ENCODE results near the gene DUSP21.
"Not testable (repeated sequence)": the region's sequence is repeated elsewhere in the genome, so short reads cannot be mapped to it uniquely, and the experiment has no call there.

Gene DUSP21

DNA sequence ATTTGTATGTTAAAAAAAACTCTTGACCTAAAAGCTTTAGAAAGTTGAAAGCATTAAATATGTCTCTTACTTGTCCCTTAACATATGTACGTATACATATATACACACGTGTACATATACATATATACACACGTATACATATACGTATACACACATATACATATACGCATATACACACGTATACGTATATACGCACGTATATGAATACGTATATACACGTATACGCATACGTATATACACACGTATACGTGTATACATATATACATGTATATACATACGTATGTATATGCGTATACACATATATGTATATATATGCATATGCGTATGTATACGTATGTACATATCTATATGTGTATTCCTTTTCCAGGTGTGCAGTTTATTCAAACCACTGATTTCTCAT lies 32.9 kb downstream of the DUSP21 start:
- DNase-seq, result no peak

DNA sequence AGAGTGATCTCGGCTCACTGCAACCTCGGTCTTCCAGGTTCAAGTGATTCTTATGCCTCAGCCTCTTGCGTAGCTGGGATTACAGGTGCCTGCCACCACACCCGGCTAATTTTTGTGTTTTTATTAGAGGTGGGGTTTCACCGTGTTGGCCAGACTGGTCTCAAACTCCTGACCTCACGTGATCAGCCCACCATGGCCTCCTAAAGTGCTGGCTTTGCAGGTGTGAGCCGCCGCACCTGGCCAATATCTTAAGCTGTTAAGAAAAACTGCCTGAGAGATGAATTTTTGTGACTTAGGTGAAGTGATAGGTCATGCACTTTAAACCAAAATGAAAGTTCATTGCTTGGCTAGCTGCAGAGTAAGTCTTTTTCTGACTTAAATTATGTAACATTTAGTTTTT lies 35.0 kb downstream of the DUSP21 start:
- no peak for DNase-seq

DNA sequence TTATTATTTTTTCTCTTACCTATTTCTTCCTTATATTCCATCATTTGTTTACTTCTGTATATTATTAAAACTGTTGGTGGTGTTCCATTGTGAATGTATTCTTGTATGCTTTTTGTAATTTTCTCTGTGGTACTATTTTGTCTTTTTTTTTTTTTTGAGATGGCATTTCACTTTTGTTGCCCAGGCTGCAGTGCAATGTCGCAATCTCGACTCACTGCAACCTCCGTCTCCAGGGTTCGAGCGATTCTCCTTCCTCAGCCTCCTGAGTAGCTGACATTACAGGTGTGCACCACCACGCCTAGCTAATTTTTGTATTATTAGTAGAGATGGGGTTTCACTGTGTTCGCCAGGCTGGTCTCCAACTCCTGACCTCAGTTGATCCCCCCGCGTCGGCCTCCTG lies 37.7 kb downstream of the DUSP21 start:
- no peak for DNase-seq

DNA sequence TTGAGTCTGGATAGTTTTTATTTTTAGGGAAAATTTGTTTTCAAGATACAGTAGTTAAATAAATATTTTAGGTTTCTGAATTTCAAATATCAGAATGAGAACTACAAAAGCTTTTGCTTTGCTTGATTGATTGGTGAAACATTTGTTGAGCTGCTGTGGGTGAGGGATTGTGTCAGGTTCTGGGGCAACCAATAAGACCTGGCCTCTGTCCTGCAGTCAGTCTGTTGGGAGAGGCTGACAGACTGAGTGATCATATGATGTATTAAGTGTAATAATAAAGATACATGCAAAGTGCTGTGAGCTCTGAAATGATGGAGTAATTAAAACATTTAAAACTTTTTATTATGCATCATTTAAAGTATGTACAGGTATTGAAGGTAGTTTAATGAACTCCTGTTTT lies 38.8 kb downstream of the DUSP21 start:
- no peak for DNase-seq

DNA sequence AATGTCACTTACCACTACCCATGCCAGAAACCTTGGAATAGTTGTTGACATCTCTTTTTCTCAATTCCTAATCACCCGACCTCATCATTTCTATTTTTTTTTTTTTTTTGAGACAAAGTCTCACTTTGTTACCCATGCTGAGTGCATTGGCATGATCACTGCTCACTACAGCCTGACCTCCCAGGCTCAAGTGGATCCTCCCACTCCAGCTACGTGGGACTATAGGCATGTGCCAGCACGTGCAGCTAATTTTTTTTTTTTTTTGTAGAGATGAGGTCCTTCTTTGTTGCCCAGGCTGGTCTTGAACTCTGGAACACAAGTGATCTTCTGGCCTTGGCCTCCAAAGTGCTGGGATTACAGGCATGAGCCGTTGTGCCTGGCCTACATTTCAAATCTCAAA lies 41.1 kb downstream of the DUSP21 start:
- no peak for DNase-seq

DNA sequence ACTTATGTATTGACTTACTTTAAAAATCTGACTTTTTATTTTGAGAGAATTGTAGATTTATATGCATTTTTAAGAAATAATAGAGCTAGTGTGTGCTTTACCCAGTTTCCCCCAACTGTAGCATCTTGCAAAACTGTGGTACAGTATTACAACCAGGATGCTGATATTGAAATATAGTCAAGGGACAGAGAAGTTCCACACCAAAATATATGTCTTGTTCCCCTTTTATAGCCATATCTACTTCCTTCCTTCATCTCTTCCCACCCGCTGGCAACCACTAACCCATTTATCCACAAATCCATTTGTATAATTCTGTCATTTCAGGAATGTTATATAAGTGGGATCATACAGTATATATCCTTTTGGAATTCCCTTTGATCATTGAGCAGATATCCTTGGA lies 46.0 kb downstream of the DUSP21 start:
- DNase-seq, result no peak

DNA sequence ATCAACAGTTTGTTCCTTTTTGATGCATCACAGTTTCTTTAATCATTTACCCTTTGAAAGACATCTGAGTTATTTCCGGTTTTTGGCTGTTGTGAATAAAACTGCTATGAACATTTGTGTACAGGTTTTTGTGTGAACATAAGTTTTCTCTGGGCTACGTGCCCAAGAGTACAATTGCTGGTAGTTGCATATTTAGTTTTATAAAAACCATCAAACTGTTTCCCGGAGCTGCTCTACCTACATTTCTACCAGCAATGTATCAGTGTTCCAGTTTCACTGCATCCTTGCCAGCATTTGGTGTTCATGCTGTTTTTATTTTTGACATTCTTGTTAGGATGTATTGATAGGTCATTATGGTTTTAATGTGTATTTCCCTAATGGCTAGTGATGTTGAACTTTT lies 46.4 kb downstream of the DUSP21 start:
- DNase-seq, result no peak

DNA sequence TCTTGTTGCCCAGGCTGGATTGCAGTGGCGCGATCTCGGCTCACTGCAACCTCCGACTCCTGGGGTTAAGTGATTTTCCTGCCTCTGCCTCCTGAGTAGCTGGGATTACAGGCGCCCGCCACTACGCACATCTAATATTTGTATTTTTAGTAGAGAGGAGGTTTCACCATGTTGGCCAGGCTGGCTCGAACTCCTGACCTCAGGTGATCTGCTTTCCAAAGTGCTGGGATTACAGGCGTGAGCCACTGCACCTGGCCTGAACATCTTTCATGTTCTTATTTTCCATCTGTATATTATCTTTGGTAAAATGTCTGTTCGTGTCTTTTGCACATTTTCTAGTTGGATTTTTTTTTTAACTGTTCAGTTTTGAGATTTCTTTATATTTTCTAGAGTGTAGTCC lies 46.9 kb downstream of the DUSP21 start:
- DNase-seq, result not testable (repeated sequence)

DNA sequence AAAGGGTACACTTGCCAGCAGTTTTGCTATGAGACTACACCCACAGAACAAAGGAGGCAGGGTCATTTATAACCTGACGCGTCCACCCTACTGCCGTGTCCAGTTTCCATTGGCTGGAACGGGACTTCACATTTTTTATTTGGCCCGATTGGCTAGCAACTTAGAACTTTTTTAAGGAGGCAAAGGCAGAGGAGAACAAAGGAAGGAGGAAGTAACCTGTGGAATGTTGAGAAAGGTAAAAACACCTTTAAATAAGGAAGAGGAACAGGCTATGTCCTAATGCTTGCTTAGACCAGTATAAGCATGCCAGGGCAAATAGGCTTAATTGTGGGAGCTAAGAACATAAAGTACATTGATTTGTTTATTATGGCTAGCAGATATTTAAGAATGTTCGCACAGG lies 47.8 kb downstream of the DUSP21 start:
- no peak for DNase-seq
